HepG2 (cell line): ENCODE measurements around the gene SYCE1. TPM values are rescaled to one million over a fixed set of nuclear protein-coding genes. Genes with fewer than 3 reads are reported as not detected.

ENCODE experiments used
- ATAC-seq: fragments of 200-7000 bp; cut with Tn5 transposase; 3 replicates; pipeline ENCODE4 v1.9.1; 2020; ENCODE audit warnings: mild to moderate bottlenecking, moderate library complexity
- BruUV-seq: library from RNA; stranded (reverse); fragments of 400-500 nt; replicated peaks from 2 replicates; lab custom pipeline; 2021; lab: Mats Ljungman, UMichigan
- CTCF ChIA-PET: fragments of 300-600 bp; formaldehyde crosslinking; extraction: SDS; loops from one replicate; lab custom pipeline; 2021; ENCODE audit warnings: low total read pairs, inconsistent platforms, low intra/inter-chr PET ratio; lab: Yijun Ruan, JAX
- POLR2A ChIA-PET: fragments of 350-600 bp; sonication (Branson Sonifier 250); formaldehyde crosslinking; loops from one replicate; lab custom pipeline; 2020; ENCODE audit warnings: antibody characterized with exemption, inconsistent platforms; lab: Yijun Ruan, JAX
- DNase-seq: peaks from one replicate; pipeline ENCODE4 v3.0.0-alpha.2; 2015; ENCODE audit warnings: low spot score
- FAIRE-seq: peaks from 3 replicates; lab custom pipeline; 2011; peaks lifted over from hg19 to GRCh38; lab: Jason Lieb, UNC
- H2AFZ ChIP-seq: one replicate; pipeline ENCODE4 v1.6.1; 2011; ENCODE audit warnings: low read length, inconsistent platforms
- H3K27ac ChIP-seq: fragments of 300-600 bp; 3 replicates; pipeline ENCODE4 v1.8.0; 2011; ENCODE audit warnings: mixed run types, mild to moderate bottlenecking, mixed read lengths, low read length, inconsistent platforms; ENCODE audit not compliant: insufficient read depth; ENCODE audit errors: extremely low read length
- H3K27me3 ChIP-seq, 2 experiments: fragments of 200-600 bp in 1 of 2; 2 replicates in 1 of 2; 3 replicates in 1 of 2; pipeline versions ENCODE4 v1.6.0 to v1.8.0; 2011; ENCODE audit warnings: low read length in 2 of 2, mild to moderate bottlenecking in 2 of 2, moderate library complexity in 2 of 2, inconsistent platforms in 1 of 2; ENCODE audit not compliant: insufficient read depth in 2 of 2, control insufficient read depth in 1 of 2
- H3K36me3 ChIP-seq, 2 experiments: fragments of 200-600 bp in 1 of 2; replicated peaks in 1 of 2; 2 replicates in 1 of 2; 3 replicates in 1 of 2; pipeline versions ENCODE4 v1.5.1 to v1.8.0; 2011; ENCODE audit warnings: low read length in 2 of 2, inconsistent platforms in 1 of 2; ENCODE audit not compliant: insufficient read depth in 2 of 2, control insufficient read depth in 1 of 2
- H3K4me1 ChIP-seq: 2 replicates; pipeline ENCODE4 v1.5.1; 2012; ENCODE audit warnings: low read length, inconsistent platforms; ENCODE audit not compliant: insufficient read depth
- H3K4me2 ChIP-seq: 2 replicates; pipeline ENCODE4 v1.6.0; 2011; ENCODE audit warnings: low read depth, low read length, inconsistent platforms
- H3K4me3 ChIP-seq, 3 experiments: fragments of 200-600 bp in 1 of 3; sonication (generic), shearing (Covaris generic) in 1 of 3; replicated peaks in 1 of 3; 2 replicates each; pipeline ENCODE4 v1.5.1; 2011 to 2016; ENCODE audit warnings: low read length in 3 of 3, inconsistent platforms in 2 of 3, low read depth in 2 of 3, mild to moderate bottlenecking in 2 of 3, control low read depth in 1 of 3, mixed read lengths in 1 of 3; ENCODE audit not compliant: insufficient read depth in 1 of 3
- H3K79me2 ChIP-seq: one replicate; pipeline ENCODE4 v1.6.1; 2011; ENCODE audit warnings: low read length, inconsistent platforms; ENCODE audit not compliant: insufficient read depth
- H3K9ac ChIP-seq: 2 replicates; pipeline ENCODE4 v1.6.0; 2011; ENCODE audit warnings: mild to moderate bottlenecking, low read depth, low read length, inconsistent platforms; ENCODE audit not compliant: insufficient read depth
- H3K9me3 ChIP-seq: 2 replicates; pipeline ENCODE4 v1.5.1; 2012; ENCODE audit warnings: mild to moderate bottlenecking, low read length
- H4K20me1 ChIP-seq: 2 replicates; pipeline ENCODE4 v1.6.0; 2011; ENCODE audit warnings: inconsistent platforms, mild to moderate bottlenecking, low read length, moderate library complexity; ENCODE audit not compliant: insufficient read depth
- HNF4G ChIP-seq, 2 experiments: sonication (generic) in 1 of 2; formaldehyde crosslinking in 1 of 2; IDR thresholded peaks; 2 replicates each; pipeline versions ENCODE4 v1.4.0 to v1.6.1; 2011 to 2020; ENCODE audit warnings: borderline replicate concordance in 2 of 2, low read depth in 2 of 2, mild to moderate bottlenecking in 2 of 2, low read length in 1 of 2, missing genetic modification reagents in 1 of 2, moderate library complexity in 1 of 2
- MEIS1 ChIP-seq: sonication (generic); formaldehyde crosslinking; IDR thresholded peaks from 2 replicates; pipeline ENCODE4 v1.9.0; 2021; ENCODE audit warnings: mild to moderate bottlenecking, missing genetic modification reagents, moderate library complexity, borderline replicate concordance
- SUZ12 ChIP-seq: fragments of 150-350 bp; IDR thresholded peaks from 2 replicates; pipeline ENCODE4 v1.6.1; 2014; ENCODE audit warnings: low read depth, low read length
- TCF7L2 ChIP-seq: IDR thresholded peaks from 2 replicates; pipeline ENCODE4 v1.6.1; 2011; ENCODE audit warnings: mild to moderate bottlenecking, low read depth, low read length, moderate library complexity
- U2AF2 ChIP-seq: fragments of 200-400 bp; formaldehyde crosslinking; IDR thresholded peaks from 2 replicates; pipeline ENCODE4 v1.6.1; 2017; ENCODE audit warnings: low read depth, mild to moderate bottlenecking, low read length
- ZBTB43 ChIP-seq: sonication (generic); formaldehyde crosslinking; conservative IDR thresholded peaks from 2 replicates; pipeline ENCODE4 v1.4.0; 2020; ENCODE audit warnings: missing genetic modification reagents
- ZBTB49 ChIP-seq: sonication (generic); formaldehyde crosslinking; IDR thresholded peaks from 2 replicates; pipeline ENCODE4 v1.4.0; 2020; ENCODE audit warnings: missing genetic modification reagents, borderline replicate concordance
- ZNF512B ChIP-seq: sonication (generic); formaldehyde crosslinking; IDR thresholded peaks from 2 replicates; pipeline ENCODE4 v1.5.1; 2020; ENCODE audit warnings: missing genetic modification reagents, mild to moderate bottlenecking, borderline replicate concordance
- WGBS: methylation state at CpG from one replicate; pipeline ENCODE4 v1.1.6; 2017; ENCODE audit warnings: low lambda C conversion rate; 5-methylcytosine and 5-hydroxymethylcytosine counted together
- in situ Hi-C: cut with HindIII; loops from 2 replicates; pipeline ENCODE4 v1.10.0; 2017; ENCODE audit warnings: low pct_unique_long_range_greater_than_20kb; ENCODE audit not compliant: extremely low pct_ligation_motif_present
- intact Hi-C: fragments of 100-400 bp; cut with micrococcal nuclease; formaldehyde crosslinking; loops from one replicate; pipeline ENCODE4 v1.10.0; 2022; ENCODE audit not compliant: unreplicated experiment
- polyA plus RNA-seq, 8 experiments: library from polyadenylated mRNA; depleted of rRNA in 3 of 8; stranded (reverse) in 7 of 8; unstranded in 1 of 8; fragments of >200 nt; fragmentation: Illumina TruSeq in 4 of 8; extraction: Trizol in 4 of 8; gene quantifications; 2 replicates each; pipeline versions ENCODE4 v1.2.1 to v1.2.3, GENCODE V29; 2011 to 2016; ENCODE audit warnings: low read depth in 4 of 8, missing spikeins in 1 of 8, mixed read lengths in 1 of 8; ENCODE audit not compliant: insufficient read depth in 1 of 8
- total RNA-seq, 5 experiments: library from RNA; depleted of rRNA; stranded (reverse); fragments of >200 nt; fragmentation: Illumina TruSeq; extraction: Trizol; gene quantifications; 2 replicates each; pipeline ENCODE4 v1.2.3, GENCODE V29; 2016; ENCODE audit warnings: low read depth in 1 of 5

SYCE1 gene
- total and polyA plus RNA-seq, 2 of the 13 experiments (the other 11 are each of a cell fraction or from before 2014, with no cell fraction given), result not detected

- H3K9me3 ChIP-seq, result peaks cover 5% of the 10 kb centered on the region; the same call in 1 of the 2 replicates
- H3K4me3 ChIP-seq, result no peak overlapping the region
- no peak overlapping the region for H2AFZ ChIP-seq
- peaks cover 8 to 70% of the 10 kb centered on the region in 2 experiments for H3K27me3 ChIP-seq
- 3% methylated on average over 7 of the region's 50 CpGs for WGBS
- ATAC-seq (no peak), FAIRE-seq (no peak), DNase-seq (no peak)
- in situ Hi-C loops (no loop called here), intact Hi-C loops (no loop called here)
- no peaks in the 10 kb centered on the region for H3K4me1 ChIP-seq
- H3K79me2 ChIP-seq, result no peaks in the 10 kb centered on the region
- POLR2A ChIA-PET, result no interaction called here
- no peak overlapping the region for H3K4me2 ChIP-seq
- no peak overlapping the region for H3K9ac ChIP-seq
- no peaks in the 10 kb centered on the region for H4K20me1 ChIP-seq
- CTCF ChIA-PET, result no interaction called here
- H3K36me3 ChIP-seq, result no peaks in the 10 kb centered on the region
- TF ChIP-seq ZBTB49 (no peak), TCF7L2 (no peak), HNF4G (IDR thresholded peaks at IDR 0.05; ENCODE audit: borderline replicate concordance, low read depth, low read length) (no peak), HNF4G (CRISPR knock-in tag; IDR thresholded peaks at IDR 0.05; ENCODE audit: borderline replicate concordance, low read depth) (no peak), SUZ12 (no peak)
- no TSS peak for BruUV-seq
- H3K27ac ChIP-seq, result no peak overlapping the region
Measured at GRCh38 chr10:133528296-133528844, 37.0 kb downstream of the SYCE1 start.

GRCh38 chr10:133527771-133528271 lies 37.6 kb downstream of the SYCE1 start:
- H3K4me3 ChIP-seq, result no peak overlapping the region
- peaks cover 5% of the 10 kb centered on the region; the same call in 1 of the 2 replicates for H3K9me3 ChIP-seq
- no peaks in the 10 kb centered on the region for H4K20me1 ChIP-seq
- FAIRE-seq (no peak), ATAC-seq (no peak), DNase-seq (no peak)
- BruUV-seq, result no TSS peak
- CTCF ChIA-PET, result no interaction called here
- in situ Hi-C loops (no loop called here), intact Hi-C loops (no loop called here)
- WGBS, result 41% methylated on average over 23 of the region's 51 CpGs
- POLR2A ChIA-PET, result no interaction called here
- no peaks in the 10 kb centered on the region for H3K4me1 ChIP-seq
- no peak overlapping the region for H3K27ac ChIP-seq
- no peak overlapping the region for H2AFZ ChIP-seq
- no peaks in the 10 kb centered on the region for H3K36me3 ChIP-seq
- H3K9ac ChIP-seq, result no peak overlapping the region
- no peaks in the 10 kb centered on the region for H3K79me2 ChIP-seq
- peaks cover 8 to 65% of the 10 kb centered on the region in 2 experiments for H3K27me3 ChIP-seq
- no peak overlapping the region for H3K4me2 ChIP-seq
- TF ChIP-seq MEIS1 (CRISPR knock-in tag) (no peak), U2AF2 (no peak), ZNF512B (CRISPR knock-in tag) (no peak), ZBTB43 (CRISPR knock-in tag) (no peak)
